Stimulated activated naive CD8-positive, alpha-beta T cell treated with anti-CD3 and anti-CD28 coated beads, Interleukin-15, amount 100 ng/mL, for 72 hours (primary cell): Measurements from ENCODE around the gene PILRA.

ENCODE experiments used
- ATAC-seq: fragments of 150-1000 bp; cut with Tn5 transposase; 2 replicates; pipeline ENCODE4 v1.10.0; 2021; ENCODE audit warnings: mild to moderate bottlenecking, moderate library complexity
- DNase-seq, 2 donors: peaks; one replicate each; pipeline ENCODE4 v3.0.0; 2021 to 2022
- H3K27ac Mint-ChIP-seq, 2 donors: one replicate each; pipeline ENCODE4 v1.8.0; 2022; ENCODE audit warnings: mild to moderate bottlenecking in 2 of 2, mixed read lengths in 2 of 2, moderate library complexity in 2 of 2
- H3K27me3 Mint-ChIP-seq: one replicate; pipeline ENCODE4 v1.8.0; 2022; ENCODE audit warnings: mixed read lengths
- H3K4me1 Mint-ChIP-seq: one replicate; pipeline ENCODE4 v1.8.0; 2022; ENCODE audit warnings: mild to moderate bottlenecking, mixed read lengths
- H3K4me3 Mint-ChIP-seq, 2 donors: one replicate each; pipeline ENCODE4 v1.8.0; 2022; ENCODE audit warnings: mild to moderate bottlenecking in 2 of 2, mixed read lengths in 2 of 2, moderate library complexity in 1 of 2
- H3K9me3 Mint-ChIP-seq, 2 donors: one replicate each; pipeline ENCODE4 v1.8.0; 2022; ENCODE audit warnings: mixed read lengths in 2 of 2

Gene PILRA

DNA sequence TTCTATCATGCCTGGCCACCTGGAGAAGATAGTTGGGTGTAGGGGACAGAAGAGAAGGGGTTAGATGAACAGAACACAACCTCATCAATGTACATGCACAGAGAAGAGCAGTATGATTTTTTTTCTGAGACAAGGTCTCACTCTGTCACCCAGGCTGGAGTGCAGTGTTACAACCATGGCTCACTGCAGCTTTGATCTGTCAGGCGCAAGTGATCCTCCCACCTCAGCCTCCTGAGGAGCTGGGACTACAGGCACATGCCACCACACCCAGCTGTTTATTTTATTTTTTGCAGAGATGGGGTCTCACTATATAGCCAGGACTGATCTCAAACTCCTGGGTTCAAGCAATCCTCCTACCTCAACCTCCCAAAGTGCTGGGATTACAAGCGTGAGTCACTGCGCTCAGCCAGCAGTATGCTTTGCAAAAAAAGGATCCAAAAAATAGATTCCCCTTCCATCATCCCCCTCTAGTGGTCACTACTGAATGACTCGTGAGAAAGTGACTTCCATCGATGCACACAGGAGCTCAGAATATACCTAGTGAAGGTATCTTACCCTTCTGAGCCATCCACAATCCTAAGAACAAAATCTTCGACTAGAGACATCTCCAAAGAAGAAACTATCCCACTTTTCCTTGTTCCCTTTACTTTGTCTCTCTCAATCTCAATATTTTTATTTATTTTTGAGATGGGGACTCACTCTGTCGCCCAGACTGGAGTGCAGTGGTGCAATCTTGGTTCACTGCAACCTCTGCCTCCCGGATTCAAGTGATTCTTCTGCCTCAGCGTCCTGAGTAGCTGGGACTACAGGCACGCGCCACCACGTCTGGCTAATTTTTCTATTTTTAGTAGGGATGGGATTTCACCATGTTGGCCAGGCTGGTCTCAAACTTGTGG lies 34.2 kb downstream of the PILRA start:
- H3K4me3 Mint-ChIP-seq: no peak overlapping the region
- peak; percentile 92 for ATAC-seq

DNA sequence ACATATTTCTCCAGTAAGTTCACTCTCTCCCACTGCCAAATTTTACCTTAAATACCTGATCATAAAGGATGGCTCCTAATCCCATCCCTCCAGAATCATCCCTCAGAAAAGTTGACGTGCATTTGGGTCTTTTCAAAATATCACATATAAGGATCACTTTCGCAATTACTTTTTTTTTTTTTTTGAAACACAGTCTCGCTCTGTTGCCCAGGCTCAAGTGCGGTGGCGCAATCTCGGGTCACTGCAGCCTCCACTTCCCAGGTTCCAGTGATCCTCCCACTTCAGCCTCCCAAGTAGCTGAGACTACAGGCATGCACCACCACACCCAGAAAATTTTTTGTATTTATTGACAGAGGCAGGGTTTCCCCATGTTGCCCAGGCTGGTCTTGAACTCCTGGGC lies 37.8 kb downstream of the PILRA start:
- Mint-ChIP-seq H3K27ac (no peak overlapping the region), H3K9me3 (no peaks in the 10 kb centered on the region), H3K4me3 (no peak overlapping the region), H3K4me1 (peaks cover 7% of the 10 kb centered on the region), H3K27me3 (no peaks in the 10 kb centered on the region)
- no peak for ATAC-seq
- DNase-seq: no peak

More for the DNA sequence above, 34.2 kb downstream of the PILRA start:
- Mint-ChIP-seq H3K9me3 (no peaks in the 10 kb centered on the region), H3K4me1 (no peaks in the 10 kb centered on the region), H3K27me3 (no peaks in the 10 kb centered on the region), H3K27ac (no peak overlapping the region)
- peak; percentile 32 to 44 for DNase-seq

DNA sequence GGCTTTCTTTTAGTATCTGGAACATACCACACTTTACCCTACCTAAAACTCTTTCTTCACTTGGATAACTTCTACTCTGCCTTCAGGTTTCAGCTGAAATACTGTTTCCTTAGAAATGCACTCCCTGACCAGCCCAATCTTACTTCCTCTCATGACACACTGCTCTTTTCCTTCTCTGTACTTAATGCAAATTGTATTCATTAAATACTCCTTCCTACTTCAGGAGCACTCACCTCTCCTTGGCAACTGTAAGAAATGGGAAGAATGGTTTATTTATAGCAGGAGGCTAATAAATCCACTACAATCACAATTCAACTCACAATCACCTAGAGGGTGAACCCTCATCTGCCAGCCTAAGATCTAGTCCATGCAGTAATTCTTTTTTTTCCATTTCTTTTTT lies 40.1 kb downstream of the PILRA start:
- Mint-ChIP-seq H3K9me3 (no peaks in the 10 kb centered on the region), H3K4me1 (peaks cover 7% of the 10 kb centered on the region), H3K27me3 (no peaks in the 10 kb centered on the region), H3K4me3 (no peak overlapping the region), H3K27ac (no peak overlapping the region)
- ATAC-seq (no peak), DNase-seq (no peak)

DNA sequence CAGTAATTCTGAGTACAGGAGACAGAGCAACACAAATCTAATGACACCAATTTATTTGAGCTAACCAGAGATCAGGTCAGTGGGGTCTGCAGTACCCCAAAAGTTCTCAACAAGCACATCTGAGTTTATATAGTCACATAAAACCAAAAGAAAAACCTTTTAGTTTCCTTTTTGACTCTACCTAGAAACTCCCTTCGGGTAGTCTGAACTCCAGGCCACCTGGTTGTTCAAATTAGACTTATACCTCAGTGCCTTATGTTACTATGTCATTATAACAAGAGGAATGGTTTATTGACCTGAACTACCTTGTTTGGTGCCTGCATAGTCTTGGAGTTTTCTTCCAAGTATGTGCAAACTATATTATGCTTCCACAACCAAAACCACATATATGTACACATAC lies 40.6 kb downstream of the PILRA start:
- ATAC-seq (no peak), DNase-seq (no peak)
- Mint-ChIP-seq H3K9me3 (no peaks in the 10 kb centered on the region), H3K27ac (no peak overlapping the region), H3K4me3 (no peak overlapping the region), H3K27me3 (no peaks in the 10 kb centered on the region), H3K4me1 (peaks cover 7% of the 10 kb centered on the region)

DNA sequence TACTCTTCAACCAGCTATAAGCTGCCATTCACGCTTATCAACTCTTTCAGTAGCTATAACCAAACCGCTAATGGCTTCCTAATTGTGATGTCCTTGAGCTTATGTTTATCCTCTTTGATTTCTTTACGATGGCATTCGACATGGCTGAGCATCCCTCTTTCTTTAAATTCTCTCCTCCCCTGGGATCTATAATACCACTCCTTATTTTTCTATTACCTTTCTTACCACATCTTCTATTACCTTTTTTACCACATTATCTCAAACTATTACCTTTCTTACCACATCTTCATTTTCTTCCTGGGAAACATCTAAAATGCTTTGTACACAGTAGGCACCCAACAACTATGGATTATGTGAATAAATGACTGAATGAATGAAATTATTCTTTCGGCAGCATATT lies 42.2 kb downstream of the PILRA start:
- H3K4me1 Mint-ChIP-seq: peaks cover 12% of the 10 kb centered on the region
- ATAC-seq (no peak), DNase-seq (no peak)
- H3K27ac Mint-ChIP-seq: no peak overlapping the region
- no peaks in the 10 kb centered on the region for H3K9me3 Mint-ChIP-seq
- H3K27me3 Mint-ChIP-seq: no peaks in the 10 kb centered on the region
- H3K4me3 Mint-ChIP-seq: no peak overlapping the region

DNA sequence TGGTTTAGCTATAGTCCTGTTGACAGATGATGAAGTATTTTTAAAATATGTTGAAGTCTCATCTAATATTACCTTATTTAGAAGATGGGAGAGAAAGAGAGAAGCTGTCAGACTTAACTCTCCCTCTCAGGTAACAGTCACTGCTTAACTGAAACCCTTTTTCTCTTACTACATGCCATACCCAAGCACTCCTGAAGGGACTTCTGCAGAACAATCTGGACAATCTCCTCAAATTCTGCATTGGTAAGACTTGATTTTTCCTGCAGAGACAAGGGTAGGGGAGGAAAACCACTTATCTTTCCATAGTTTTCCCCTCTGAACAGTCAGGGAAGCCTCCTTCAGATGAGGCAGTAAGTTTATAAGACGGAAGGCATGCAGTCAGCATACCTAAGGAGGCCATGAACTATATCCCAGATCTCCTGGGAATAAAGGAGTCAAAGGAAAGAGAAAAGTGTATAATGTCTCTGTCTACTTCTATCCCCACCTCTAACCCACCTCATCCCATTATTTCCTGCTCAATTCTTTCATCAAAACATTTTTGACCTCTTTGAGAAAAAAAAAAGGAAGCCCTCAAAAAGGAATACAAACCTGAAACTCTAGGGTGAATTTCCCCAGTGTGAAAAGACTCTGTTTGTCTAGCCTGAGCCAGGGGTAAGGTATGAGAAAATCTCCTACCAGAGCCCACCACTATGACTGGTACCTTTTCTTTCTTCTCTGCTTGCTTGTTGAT lies 45.8 kb downstream of the PILRA start:
- peaks cover 5% of the 10 kb centered on the region for H3K4me1 Mint-ChIP-seq
- DNase-seq: no peak
- H3K9me3 Mint-ChIP-seq: no peaks in the 10 kb centered on the region
- no peak for ATAC-seq
- H3K4me3 Mint-ChIP-seq: no peak overlapping the region
- H3K27me3 Mint-ChIP-seq: no peaks in the 10 kb centered on the region
- no peak overlapping the region for H3K27ac Mint-ChIP-seq

DNA sequence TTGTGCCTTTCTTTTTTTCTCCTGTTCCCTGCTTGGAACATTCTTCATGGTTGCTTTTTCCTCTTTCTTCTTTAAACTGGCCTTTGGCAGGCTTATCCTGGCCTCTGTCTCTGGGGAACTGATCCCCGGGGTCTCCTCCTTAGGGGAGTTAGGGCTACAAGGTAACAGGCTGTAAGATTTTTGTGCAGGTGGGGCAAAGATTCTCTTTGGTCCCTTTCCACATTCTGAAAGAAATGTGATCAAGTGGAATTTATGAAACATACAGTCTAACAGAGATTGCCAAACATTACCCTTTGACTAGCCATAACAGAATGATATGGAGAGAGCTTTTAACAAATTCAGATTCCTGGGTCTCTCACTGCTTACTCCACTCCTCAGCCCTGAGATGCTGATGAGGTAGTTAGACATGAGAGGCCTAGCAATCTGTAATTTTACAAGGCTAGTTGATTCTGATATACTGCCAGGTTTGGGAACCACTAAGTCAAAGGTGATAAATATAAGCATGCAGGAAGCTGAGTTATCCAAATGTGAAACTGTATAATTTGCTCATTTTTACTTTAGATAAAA lies 46.5 kb downstream of the PILRA start:
- Mint-ChIP-seq H3K27ac (peak overlapping the region in 1 of 2 donors; percentile 16), H3K27me3 (no peaks in the 10 kb centered on the region), H3K4me1 (peaks cover 5% of the 10 kb centered on the region), H3K9me3 (no peaks in the 10 kb centered on the region), H3K4me3 (no peak overlapping the region)
- ATAC-seq (no peak), DNase-seq (no peak)

DNA sequence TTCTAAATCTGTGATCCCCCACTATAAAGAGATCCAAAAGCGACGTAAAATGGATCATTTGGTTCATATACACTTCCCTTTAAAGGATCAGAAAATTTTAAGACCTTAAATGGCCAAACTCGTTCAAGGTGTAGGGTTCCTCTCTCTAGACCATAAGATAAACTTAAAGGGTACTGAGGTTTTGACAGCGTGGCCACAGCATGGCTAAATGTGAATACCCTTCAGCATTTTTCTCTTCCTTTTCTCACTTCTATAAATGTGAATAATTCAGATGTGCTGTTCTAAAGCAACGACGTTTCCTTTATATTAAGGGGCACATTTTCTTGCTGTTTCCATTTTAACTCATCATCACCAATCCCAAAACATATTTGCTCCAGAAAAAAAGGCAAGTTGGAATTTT lies 50.0 kb downstream of the PILRA start:
- Mint-ChIP-seq H3K4me1 (peaks cover 11% of the 10 kb centered on the region), H3K4me3 (no peak overlapping the region), H3K27ac (no peak overlapping the region), H3K27me3 (no peaks in the 10 kb centered on the region), H3K9me3 (no peaks in the 10 kb centered on the region)
- ATAC-seq: no peak
- DNase-seq: no peak

DNA sequence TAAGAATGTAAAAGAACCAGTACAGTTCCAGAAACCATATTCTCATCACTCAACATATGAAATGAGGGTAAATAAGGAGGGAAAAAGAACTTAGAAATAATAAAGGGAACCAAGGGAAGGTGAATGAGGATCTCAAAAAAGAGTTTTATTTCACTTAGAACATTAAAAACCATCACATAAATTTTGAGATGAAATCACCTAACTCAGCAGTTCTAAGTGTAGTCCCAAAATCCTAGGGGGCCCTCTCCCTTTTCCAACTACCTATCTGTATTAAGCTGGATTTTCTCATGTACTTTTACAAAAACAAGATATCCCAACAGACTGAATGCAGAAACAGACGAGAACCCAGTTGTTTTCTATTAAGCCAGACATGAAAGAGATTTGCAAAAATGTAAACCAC lies 52.1 kb downstream of the PILRA start:
- no peak for DNase-seq
- no peaks in the 10 kb centered on the region for H3K27me3 Mint-ChIP-seq
- H3K4me3 Mint-ChIP-seq: no peak overlapping the region
- H3K4me1 Mint-ChIP-seq: peaks cover 20% of the 10 kb centered on the region
- no peak for ATAC-seq
- H3K9me3 Mint-ChIP-seq: no peaks in the 10 kb centered on the region
- H3K27ac Mint-ChIP-seq: no peak overlapping the region

DNA sequence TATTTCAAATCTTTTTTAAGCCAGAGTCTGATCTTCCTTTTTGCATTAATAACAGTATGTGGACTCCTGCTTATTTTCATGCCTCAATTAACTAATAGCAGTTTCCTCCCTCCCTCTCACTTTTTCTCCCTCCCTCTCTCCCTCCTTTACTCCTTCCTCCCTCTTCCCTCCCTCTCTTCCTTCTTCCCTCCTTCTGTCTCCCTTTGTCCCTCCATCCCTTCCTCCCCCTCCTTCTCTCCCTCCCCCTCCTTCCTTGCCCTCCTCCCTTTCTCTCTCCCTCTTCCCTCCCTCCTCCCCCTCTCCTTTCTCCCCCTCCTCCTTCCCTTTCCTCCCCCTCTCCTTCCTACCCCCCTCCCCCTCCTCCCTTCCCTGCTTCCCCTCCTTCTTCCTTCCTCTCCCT lies 53.2 kb downstream of the PILRA start:
- no peak for ATAC-seq
- Mint-ChIP-seq H3K9me3 (no peaks in the 10 kb centered on the region), H3K4me3 (no peak overlapping the region), H3K27ac (no peak overlapping the region), H3K4me1 (peaks cover 32% of the 10 kb centered on the region), H3K27me3 (no peaks in the 10 kb centered on the region)
- no peak for DNase-seq

DNA sequence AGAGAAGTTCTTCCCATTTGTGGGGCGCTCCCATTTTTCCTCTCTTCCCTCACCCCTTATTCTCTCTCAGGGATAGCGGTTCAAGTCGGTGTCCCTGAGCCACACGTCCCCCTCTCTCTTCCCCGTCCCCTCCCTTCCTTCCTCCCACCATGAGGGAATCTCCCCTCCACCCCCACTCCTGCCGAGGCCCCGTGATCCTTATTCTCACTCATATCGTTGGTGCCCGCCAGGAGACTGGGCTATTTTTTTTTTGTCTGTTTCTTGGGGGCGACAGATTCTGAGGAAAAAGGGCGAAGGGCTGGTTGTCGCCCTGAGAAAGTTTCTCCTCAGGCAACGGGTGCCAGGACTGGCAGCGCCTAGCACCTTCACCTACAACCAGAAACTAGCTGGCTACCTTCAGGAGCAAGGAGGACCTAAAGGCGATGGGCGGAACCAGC lies 54.5 kb downstream of the PILRA start:
- Mint-ChIP-seq H3K9me3 (no peaks in the 10 kb centered on the region), H3K27me3 (no peaks in the 10 kb centered on the region), H3K27ac (peak overlapping the region; percentile 100), H3K4me3 (peak overlapping the region; percentile 87 to 98), H3K4me1 (peaks cover 44% of the 10 kb centered on the region)
- ATAC-seq (no peak), DNase-seq (no peak)

DNA sequence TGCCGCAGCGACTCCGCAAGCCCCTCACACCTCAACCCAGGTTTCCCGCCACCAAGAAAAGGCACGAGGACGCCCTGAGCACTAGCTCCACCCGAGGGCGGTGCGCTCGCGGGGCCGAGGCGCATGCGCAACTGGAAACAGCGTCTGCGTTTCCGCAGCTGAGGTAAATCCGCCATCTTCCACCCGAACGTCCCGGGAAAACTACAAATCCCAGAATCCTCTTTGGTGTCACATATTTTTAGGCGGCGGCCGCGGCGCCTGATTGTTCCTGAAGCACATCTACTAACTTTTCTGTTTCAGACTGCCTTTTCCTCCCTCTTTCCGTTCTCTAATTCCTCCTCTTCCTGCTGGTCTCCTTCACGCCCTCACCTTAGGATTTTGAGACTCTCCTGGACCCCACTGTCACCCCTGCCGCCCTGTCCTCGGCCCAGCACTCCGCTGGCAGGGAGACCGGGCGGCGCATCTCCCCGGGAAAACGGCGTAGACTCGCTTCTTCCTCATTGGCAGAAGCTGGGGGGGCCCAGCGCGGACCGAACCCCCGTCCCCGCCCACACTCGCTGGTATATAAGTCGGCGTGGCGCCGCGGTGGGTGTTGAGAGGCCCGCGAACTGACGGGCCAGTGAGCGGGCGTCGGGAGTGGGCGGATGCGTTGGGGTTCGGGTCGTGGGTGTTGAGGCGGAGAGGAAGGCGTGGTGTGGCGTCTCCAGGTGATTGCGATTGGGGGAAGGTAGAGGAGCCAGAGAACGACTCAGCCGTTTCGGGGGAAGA lies 55.1 kb downstream of the PILRA start, which contains the start of gene ZCWPW1:
TSS of gene ZCWPW1 (minus strand) at position 505 of the 768 bp plus-strand sequence. CDS start 8,054 bp downstream, outside the sequence.
- H3K4me3 Mint-ChIP-seq: peak within 1 kb of the TSS; percentile 87 to 98
- ATAC-seq (peak; percentile 62), DNase-seq (peak; percentile 98)
- H3K4me1 Mint-ChIP-seq: peaks cover 50% of the 10 kb centered on the region
- H3K9me3 Mint-ChIP-seq: no peaks in the 10 kb centered on the region
- H3K27ac Mint-ChIP-seq: peak within 1 kb of the TSS; percentile 100
- no peaks in the 10 kb centered on the region for H3K27me3 Mint-ChIP-seq

DNA sequence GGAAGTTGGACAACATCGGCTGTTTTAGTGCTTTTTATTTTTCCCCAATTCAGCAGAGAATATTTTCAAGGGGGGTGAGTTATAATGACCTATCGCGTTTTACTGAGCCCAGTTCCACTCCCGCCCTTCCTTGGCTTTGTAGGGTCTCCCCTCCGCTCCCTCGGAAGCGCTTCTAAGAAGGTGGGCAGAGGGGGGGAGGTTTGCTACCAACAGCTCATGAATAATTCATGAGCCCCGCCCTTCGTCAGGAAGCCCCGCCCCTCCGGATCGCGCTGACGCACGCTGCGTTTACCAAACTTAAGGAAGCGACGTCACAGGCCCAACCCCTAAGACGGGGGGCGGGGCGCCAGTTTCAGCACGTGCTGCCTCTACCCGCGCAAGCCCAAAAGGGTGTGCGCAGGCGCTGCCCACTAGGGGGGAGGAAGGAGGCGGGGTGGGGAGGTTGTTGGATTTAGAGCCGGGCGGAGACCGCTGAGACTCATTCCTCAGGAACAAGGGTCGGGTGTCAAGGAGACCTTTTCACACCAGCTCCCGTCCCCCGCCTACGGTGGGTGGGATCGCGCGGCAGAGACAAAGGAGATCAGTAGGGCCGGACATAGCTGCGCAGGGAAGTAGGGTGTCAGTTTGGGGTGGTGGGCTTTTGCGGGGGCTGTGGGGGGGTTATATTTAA lies 55.8 kb downstream of the PILRA start:
- Mint-ChIP-seq H3K27ac (peak overlapping the region; percentile 100), H3K4me3 (peak overlapping the region; percentile 87 to 98), H3K27me3 (no peaks in the 10 kb centered on the region), H3K4me1 (peaks cover 57% of the 10 kb centered on the region), H3K9me3 (no peaks in the 10 kb centered on the region)
- DNase-seq: peak; percentile 100
- ATAC-seq: peak; percentile 66

DNA sequence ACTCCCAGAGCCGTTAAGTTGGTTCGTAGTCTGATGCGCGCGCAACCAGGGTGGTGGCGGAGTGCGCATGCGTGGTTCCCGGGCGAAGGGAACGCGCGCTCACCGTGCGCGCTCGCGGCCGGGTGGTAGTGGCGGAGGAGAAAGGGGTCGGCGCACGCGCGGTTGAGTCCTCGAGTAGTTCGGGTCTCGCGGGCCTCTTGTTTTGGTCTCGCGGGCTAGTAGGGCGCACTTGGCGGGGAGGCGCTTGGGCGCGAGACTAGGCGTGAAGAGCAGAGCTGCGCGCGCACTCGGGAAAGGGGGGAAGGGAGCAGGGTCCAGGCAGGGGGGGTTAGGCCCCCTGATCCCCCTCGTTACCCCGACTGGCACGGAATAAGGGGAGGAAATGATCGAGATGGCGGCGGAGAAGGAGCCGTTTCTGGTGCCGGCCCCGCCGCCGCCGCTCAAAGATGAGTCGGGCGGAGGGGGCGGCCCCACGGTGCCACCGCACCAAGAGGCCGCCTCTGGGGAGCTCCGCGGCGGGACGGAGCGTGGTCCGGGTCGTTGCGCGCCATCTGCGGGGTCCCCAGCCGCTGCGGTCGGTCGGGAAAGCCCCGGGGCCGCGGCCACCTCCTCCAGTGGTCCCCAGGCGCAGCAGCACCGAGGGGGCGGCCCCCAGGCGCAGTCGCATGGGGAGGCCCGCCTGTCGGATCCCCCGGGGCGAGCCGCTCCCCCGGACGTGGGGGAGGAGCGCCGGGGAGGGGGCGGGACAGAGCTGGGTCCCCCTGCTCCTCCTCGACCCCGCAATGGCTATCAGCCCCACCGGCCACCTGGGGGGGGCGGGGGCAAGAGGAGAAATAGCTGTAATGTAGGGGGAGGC lies 56.6 kb downstream of the PILRA start, which contains the start of gene MEPCE:
TSS of gene MEPCE (plus strand) at position 195 of the 856 bp plus-strand sequence. CDS start at position 383, 188 bp downstream.
- Mint-ChIP-seq H3K4me3 (peak within 1 kb of the TSS; percentile 92 to 98), H3K27ac (peak within 1 kb of the TSS; percentile 100), H3K27me3 (no peaks in the 10 kb centered on the region), H3K4me1 (peaks cover 65% of the 10 kb centered on the region), H3K9me3 (no peaks in the 10 kb centered on the region)
- DNase-seq: peak; percentile 96 to 98
- peak; percentile 58 for ATAC-seq
